ENCODE measurements around the gene ECI2. TPM values are rescaled to one million over a fixed set of nuclear protein-coding genes. Genes with fewer than 3 reads are reported as not detected.

ECI2 gene
- total RNA-seq, 4 donors from 2014 or later = 23.9 to 87.9 (median 50.7) TPM

- TF ChIP-seq, protein P1, sequence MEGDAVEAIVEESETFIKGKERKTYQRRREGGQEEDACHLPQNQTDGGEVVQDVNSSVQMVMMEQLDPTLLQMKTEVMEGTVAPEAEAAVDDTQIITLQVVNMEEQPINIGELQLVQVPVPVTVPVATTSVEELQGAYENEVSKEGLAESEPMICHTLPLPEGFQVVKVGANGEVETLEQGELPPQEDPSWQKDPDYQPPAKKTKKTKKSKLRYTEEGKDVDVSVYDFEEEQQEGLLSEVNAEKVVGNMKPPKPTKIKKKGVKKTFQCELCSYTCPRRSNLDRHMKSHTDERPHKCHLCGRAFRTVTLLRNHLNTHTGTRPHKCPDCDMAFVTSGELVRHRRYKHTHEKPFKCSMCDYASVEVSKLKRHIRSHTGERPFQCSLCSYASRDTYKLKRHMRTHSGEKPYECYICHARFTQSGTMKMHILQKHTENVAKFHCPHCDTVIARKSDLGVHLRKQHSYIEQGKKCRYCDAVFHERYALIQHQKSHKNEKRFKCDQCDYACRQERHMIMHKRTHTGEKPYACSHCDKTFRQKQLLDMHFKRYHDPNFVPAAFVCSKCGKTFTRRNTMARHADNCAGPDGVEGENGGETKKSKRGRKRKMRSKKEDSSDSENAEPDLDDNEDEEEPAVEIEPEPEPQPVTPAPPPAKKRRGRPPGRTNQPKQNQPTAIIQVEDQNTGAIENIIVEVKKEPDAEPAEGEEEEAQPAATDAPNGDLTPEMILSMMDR (IDR thresholded peaks at IDR 0.05) = no peak
- TF ChIP-seq POLR2A (IDR thresholded peaks at IDR 0.05) = no peak
- Histone ChIP-seq H3K9me3 (no peaks in the 10 kb centered on the region), H3K36me3 (no peaks in the 10 kb centered on the region), H3K4me1 (no peaks in the 10 kb centered on the region), H3K27me3 (no peaks in the 10 kb centered on the region), H3K27ac (no peak overlapping the region), H3K4me3 (no peak overlapping the region)
- DNase-seq = no peak
Measured at GRCh38 chr6:4085332-4085700, 50.1 kb downstream of the ECI2 start.

- H3K36me3 ChIP-seq = no peaks in the 10 kb centered on the region
- DNase-seq = no peak
- no peaks in the 10 kb centered on the region for H3K9me3 ChIP-seq
- no peaks in the 10 kb centered on the region for H3K27me3 ChIP-seq
- H3K4me1 ChIP-seq = no peaks in the 10 kb centered on the region
- no peak overlapping the region for H3K4me3 ChIP-seq
- no peak overlapping the region for H3K27ac ChIP-seq
- TF ChIP-seq POLR2A (IDR thresholded peaks at IDR 0.05) = no peak
- TF ChIP-seq, protein P1 (IDR thresholded peaks at IDR 0.05) = no peak
Measured at GRCh38 chr6:4084444-4085331, 50.7 kb downstream of the ECI2 start.

- no peak for DNase-seq
- no peak for TF ChIP-seq POLR2A (IDR thresholded peaks at IDR 0.05)
- TF ChIP-seq, protein P1 (IDR thresholded peaks at IDR 0.05) = no peak
- Histone ChIP-seq H3K27me3 (no peaks in the 10 kb centered on the region), H3K9me3 (no peaks in the 10 kb centered on the region), H3K4me3 (no peak within 1 kb of the TSS), H3K27ac (no peak within 1 kb of the TSS), H3K36me3 (no peaks in the 10 kb centered on the region), H3K4me1 (no peaks in the 10 kb centered on the region)
Measured at GRCh38 chr6:4078691-4079471, 56.5 kb downstream of the ECI2 start, which contains the start of gene FAM217A. TSS of gene FAM217A (minus strand) at chr6:4079137. CDS start at chr6:4077414, 1,723 bp downstream.

- Histone ChIP-seq H3K4me1 (no peaks in the 10 kb centered on the region), H3K4me3 (no peak overlapping the region), H3K27ac (no peak overlapping the region), H3K9me3 (no peaks in the 10 kb centered on the region), H3K27me3 (no peaks in the 10 kb centered on the region), H3K36me3 (no peaks in the 10 kb centered on the region)
- DNase-seq = no peak
- TF ChIP-seq POLR2A (IDR thresholded peaks at IDR 0.05) = no peak
- TF ChIP-seq, protein P1 (IDR thresholded peaks at IDR 0.05) = no peak
Measured at GRCh38 chr6:4074478-4075235, 60.7 kb downstream of the ECI2 start.

DNA sequence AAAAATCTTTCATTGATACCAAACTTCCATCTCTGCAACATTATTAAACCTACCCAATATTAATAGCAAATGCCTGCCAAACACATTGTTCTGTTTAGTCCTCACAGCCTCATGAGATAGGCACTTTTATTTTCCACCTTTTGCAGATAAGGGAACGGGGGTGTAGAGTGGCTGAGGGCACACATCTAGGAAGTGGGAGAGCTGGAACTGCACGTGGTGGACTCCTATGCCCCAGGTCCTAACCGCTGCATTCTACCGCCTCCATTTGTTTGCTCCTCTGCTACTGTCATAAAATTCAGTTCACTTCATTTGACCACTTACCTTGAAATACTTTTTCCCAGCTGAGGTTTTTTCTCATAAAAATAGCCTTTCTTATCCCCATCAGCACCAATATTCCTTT, 64.0 kb downstream of the ECI2 start:
- H3K27ac ChIP-seq = no peak overlapping the region

More for the DNA sequence above, 64.0 kb downstream of the ECI2 start:
- Histone ChIP-seq H3K27me3 (no peaks in the 10 kb centered on the region), H3K9me3 (no peaks in the 10 kb centered on the region), H3K36me3 (no peaks in the 10 kb centered on the region), H3K4me3 (no peak overlapping the region), H3K4me1 (peaks cover 0 to 3% (median 0%) of the 10 kb centered on the region in 4 donors)
- DNase-seq = no peak
- no peak for TF ChIP-seq POLR2A (IDR thresholded peaks at IDR 0.05)
- TF ChIP-seq, protein P1 (IDR thresholded peaks at IDR 0.05) = no peak

All from Peyer's patch (tissue), 4 donors.